ENCODE measurements around the gene VEGFB. TPM values are rescaled to one million over a fixed set of nuclear protein-coding genes. Genes with fewer than 3 reads are reported as not detected.
A peak's percentile ranks its signal among the peaks of the same experiment; 100 is the strongest.

Gene VEGFB
- total RNA-seq, 1 experiment from 2014 or later = 47.5 TPM

GRCh38 chr11:64285885-64286800 lies 51.8 kb downstream of the VEGFB start:
- ChIA-PET CTCF (interaction anchor here (1.2 to 4.3 kb wide), 3 partner anchors 15 to 82 kb away, joined by 4 to 22 read pairs (median 4); partner anchors contain the start of gene ESRRA), POLR2A (interaction anchor here (1.2 kb wide), 1 partner anchor 17 kb away, joined by 3 read pairs; no protein-coding TSS in a partner anchor), RAD21 (ENCODE audit: low non-redundant PET in 1 of 2, low total read pairs in 2 of 2, uncharacterized antibody in 2 of 2, unreplicated experiment in 2 of 2) (interaction anchor here in 1 of 2 experiments (0.7 kb wide), 1 partner anchor 80 kb away, joined by 3 read pairs; no protein-coding TSS in a partner anchor)
- Histone ChIP-seq H3K4me2 (ENCODE audit: low read length) (peak overlapping the region; percentile 96), H3K79me2 (ENCODE audit: insufficient read depth, low read length) (no peaks in the 10 kb centered on the region), H3K4me1 (ENCODE audit: control insufficient read depth in 1 of 2, insufficient read depth in 2 of 2, low read length in 2 of 2) (peaks cover 14 to 27% of the 10 kb centered on the region in 2 experiments), H3K9ac (ENCODE audit: low read length) (peak overlapping the region; percentile 85), H4K20me1 (ENCODE audit: insufficient read depth) (no peaks in the 10 kb centered on the region), H3K9me3 (ENCODE audit: control insufficient read depth in 1 of 2, insufficient read depth in 1 of 2, low read depth in 1 of 2, low read length in 2 of 2) (no peaks in the 10 kb centered on the region), H3K27me3 (ENCODE audit: insufficient read depth, low read length) (no peaks in the 10 kb centered on the region), H2AFZ (ENCODE audit: low read depth, low read length, poor library complexity, severe bottlenecking) (no peak overlapping the region), H3K4me3 (replicated peaks in 1 of 2; ENCODE audit: low read depth in 1 of 2, low read length in 2 of 2) (peak overlapping the region; percentile 53 to 80), H3K27ac (ENCODE audit: low read depth, low read length) (peak overlapping the region; percentile 83), H3K9me2 (ENCODE audit: insufficient read depth) (no peaks in the 10 kb centered on the region), H3K36me3 (ENCODE audit: control insufficient read depth in 1 of 2, insufficient read depth in 2 of 2, low read length in 2 of 2) (no peaks in the 10 kb centered on the region; a peak in 1 of 4 replicates)
- TF ChIP-seq EGR1 (IDR thresholded peaks at IDR 0.05; ENCODE audit: low read depth) (no peak), ATF3 (IDR thresholded peaks at IDR 0.05) (no peak), CEBPB (IDR thresholded peaks at IDR 0.05; ENCODE audit: low read depth) (no peak), FOSL1 (IDR thresholded peaks at IDR 0.05; ENCODE audit: low read depth) (no peak), ZFX (IDR thresholded peaks at IDR 0.05) (peak; percentile 22; the same call in 1 of the 2 replicates), EZH2phosphoT487 (IDR thresholded peaks at IDR 0.05; ENCODE audit: borderline replicate concordance) (no peak), CTCF (IDR thresholded peaks at IDR 0.05 in 2 of 3, conservative IDR thresholded peaks at IDR 0.05 in 1 of 3; ENCODE audit: borderline replicate concordance in 1 of 3, insufficient read depth in 1 of 3, low read depth in 2 of 3, low read length in 2 of 3) (peak in 2 of 3 experiments; percentile 21 to 28; a peak in 2 of 6 replicates), ELF1 (IDR thresholded peaks at IDR 0.05; ENCODE audit: borderline replicate concordance, low read depth) (no peak), CBX3 (IDR thresholded peaks at IDR 0.05; ENCODE audit: low read depth) (no peak), REST (IDR thresholded peaks at IDR 0.05; ENCODE audit: low read depth) (no peak), JUND (IDR thresholded peaks at IDR 0.05) (no peak)
- intact Hi-C loops (cut with micrococcal nuclease) = no loop called here
- no TSS peak for BruUV-seq (replicated peaks)
- peak; percentile 16; the same call in 1 of the 2 replicates for ATAC-seq
- DNase-seq (ENCODE audit: low read depth, low spot score) = no peak
